Panc1 (cell line): ENCODE data around the gene FSD2.

Experiments used
- SIN3A ChIP-seq: IDR thresholded peaks from 2 replicates; pipeline ENCODE4 v1.6.1; 2012; ENCODE audit warnings: low read depth, mild to moderate bottlenecking, low read length, moderate library complexity, borderline replicate concordance; ENCODE audit not compliant: insufficient read depth
- TF ChIP-seq, protein P1 (sequence below): fragments of 450-650 bp; IDR thresholded peaks from 2 replicates; pipeline ENCODE4 v1.5.1; 2017; ENCODE audit warnings: mild to moderate bottlenecking

DNA sequence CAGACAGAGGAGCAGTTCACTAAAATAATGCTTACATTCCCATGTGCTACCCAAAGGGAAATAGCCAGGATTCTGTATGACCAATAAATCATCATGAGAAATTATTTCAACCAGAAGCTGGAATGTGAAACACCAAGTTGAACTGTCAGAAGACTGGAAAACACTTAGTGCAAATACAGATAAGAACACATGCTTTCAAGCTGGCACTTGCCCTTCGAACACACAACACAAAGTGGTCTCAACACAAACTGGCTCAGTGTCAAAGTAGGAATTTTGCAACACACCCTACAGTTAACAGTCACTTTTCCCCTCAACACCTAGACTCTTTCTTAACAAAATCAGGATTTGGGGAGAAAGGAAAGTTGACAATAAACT is 1.3 kb downstream of the FSD2 start:
- TF ChIP-seq, protein P1, sequence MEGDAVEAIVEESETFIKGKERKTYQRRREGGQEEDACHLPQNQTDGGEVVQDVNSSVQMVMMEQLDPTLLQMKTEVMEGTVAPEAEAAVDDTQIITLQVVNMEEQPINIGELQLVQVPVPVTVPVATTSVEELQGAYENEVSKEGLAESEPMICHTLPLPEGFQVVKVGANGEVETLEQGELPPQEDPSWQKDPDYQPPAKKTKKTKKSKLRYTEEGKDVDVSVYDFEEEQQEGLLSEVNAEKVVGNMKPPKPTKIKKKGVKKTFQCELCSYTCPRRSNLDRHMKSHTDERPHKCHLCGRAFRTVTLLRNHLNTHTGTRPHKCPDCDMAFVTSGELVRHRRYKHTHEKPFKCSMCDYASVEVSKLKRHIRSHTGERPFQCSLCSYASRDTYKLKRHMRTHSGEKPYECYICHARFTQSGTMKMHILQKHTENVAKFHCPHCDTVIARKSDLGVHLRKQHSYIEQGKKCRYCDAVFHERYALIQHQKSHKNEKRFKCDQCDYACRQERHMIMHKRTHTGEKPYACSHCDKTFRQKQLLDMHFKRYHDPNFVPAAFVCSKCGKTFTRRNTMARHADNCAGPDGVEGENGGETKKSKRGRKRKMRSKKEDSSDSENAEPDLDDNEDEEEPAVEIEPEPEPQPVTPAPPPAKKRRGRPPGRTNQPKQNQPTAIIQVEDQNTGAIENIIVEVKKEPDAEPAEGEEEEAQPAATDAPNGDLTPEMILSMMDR, result no peak
- no peak for TF ChIP-seq SIN3A
